ENCODE data around the gene CD48. TPM values are rescaled to one million over a fixed set of nuclear protein-coding genes. Genes with fewer than 3 reads are reported as not detected.

The CD48 gene
- total RNA-seq, 2 donors from 2014 or later, result 4.9 to 9.2 TPM

DNA sequence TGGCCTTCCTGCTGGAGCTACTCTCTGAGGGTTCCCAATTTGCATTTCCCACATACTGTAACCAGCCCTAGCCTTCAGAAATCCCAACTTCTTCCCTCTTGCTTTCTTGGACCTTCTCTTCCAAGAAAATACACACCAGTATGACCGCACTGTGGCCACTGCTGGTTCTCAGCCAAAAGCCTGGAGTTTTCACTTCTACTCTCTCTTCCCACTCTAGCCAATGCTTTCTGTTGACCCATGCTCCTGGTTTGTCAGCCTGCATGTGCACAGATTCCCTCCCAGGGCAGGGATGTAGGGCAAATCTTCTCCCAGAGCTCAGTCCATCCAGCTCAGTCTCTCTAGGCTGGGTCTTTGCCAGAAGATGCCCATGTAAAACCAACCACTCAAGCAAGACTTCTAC is 65.4 kb downstream of the CD48 start:
- H3K9me3 ChIP-seq, result no peaks in the 10 kb centered on the region

GRCh38 chr1:160645386-160646130 is 66.1 kb downstream of the CD48 start:
- Histone ChIP-seq H3K27me3 (no peaks in the 10 kb centered on the region), H3K4me3 (peak overlapping the region; percentile 18), H3K9ac (ENCODE audit: low read depth in 2 of 2, low read length in 2 of 2) (peak overlapping the region in 1 of 2 donors; percentile 51), H3K9me3 (no peaks in the 10 kb centered on the region), H3K4me1 (no peaks in the 10 kb centered on the region), H3K36me3 (no peaks in the 10 kb centered on the region), H3K27ac (no peak overlapping the region)
- DNase-seq, result no peak
- intact Hi-C loops (cut with DNase I), result no loop called here
- TF ChIP-seq, protein P1, sequence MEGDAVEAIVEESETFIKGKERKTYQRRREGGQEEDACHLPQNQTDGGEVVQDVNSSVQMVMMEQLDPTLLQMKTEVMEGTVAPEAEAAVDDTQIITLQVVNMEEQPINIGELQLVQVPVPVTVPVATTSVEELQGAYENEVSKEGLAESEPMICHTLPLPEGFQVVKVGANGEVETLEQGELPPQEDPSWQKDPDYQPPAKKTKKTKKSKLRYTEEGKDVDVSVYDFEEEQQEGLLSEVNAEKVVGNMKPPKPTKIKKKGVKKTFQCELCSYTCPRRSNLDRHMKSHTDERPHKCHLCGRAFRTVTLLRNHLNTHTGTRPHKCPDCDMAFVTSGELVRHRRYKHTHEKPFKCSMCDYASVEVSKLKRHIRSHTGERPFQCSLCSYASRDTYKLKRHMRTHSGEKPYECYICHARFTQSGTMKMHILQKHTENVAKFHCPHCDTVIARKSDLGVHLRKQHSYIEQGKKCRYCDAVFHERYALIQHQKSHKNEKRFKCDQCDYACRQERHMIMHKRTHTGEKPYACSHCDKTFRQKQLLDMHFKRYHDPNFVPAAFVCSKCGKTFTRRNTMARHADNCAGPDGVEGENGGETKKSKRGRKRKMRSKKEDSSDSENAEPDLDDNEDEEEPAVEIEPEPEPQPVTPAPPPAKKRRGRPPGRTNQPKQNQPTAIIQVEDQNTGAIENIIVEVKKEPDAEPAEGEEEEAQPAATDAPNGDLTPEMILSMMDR (IDR thresholded peaks at IDR 0.05), result no peak

More for the DNA sequence above, 65.4 kb downstream of the CD48 start:
- H3K27me3 ChIP-seq, result no peaks in the 10 kb centered on the region
- peak overlapping the region; percentile 38 for H3K27ac ChIP-seq
- peak overlapping the region; percentile 19 to 51 for H3K9ac ChIP-seq (ENCODE audit: low read depth in 2 of 2, low read length in 2 of 2)
- TF ChIP-seq, protein P1 (IDR thresholded peaks at IDR 0.05), result no peak
- H3K4me3 ChIP-seq, result peak overlapping the region; percentile 18
- H3K36me3 ChIP-seq, result no peaks in the 10 kb centered on the region
- H3K4me1 ChIP-seq, result no peaks in the 10 kb centered on the region
- intact Hi-C loops (cut with DNase I), result no loop called here
- DNase-seq, result no peak

DNA sequence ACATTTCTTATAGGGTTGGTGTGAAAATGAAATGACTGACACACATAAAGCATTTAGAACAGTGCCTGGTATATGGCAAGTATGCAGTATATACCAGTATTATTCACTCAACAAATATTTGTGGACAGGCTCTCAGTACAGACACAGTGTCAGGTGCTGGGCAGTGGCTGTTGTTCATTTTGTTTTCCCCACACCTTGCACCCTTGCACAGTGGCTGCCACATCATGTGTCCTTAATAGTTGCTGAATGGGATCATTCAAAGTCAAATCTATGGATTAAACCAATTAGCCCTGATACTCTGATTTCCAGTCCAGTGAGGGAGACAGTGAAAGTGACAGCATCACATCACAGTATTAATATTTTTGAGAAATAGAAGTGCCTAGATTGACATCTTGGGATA is 67.2 kb downstream of the CD48 start:
- no peaks in the 10 kb centered on the region for H3K4me1 ChIP-seq
- intact Hi-C loops (cut with DNase I), result no loop called here
- TF ChIP-seq, protein P1 (IDR thresholded peaks at IDR 0.05), result no peak
- H3K9me3 ChIP-seq, result no peaks in the 10 kb centered on the region
- no peak overlapping the region for H3K27ac ChIP-seq
- no peaks in the 10 kb centered on the region for H3K27me3 ChIP-seq
- H3K36me3 ChIP-seq, result no peaks in the 10 kb centered on the region
- no peak overlapping the region for H3K9ac ChIP-seq (ENCODE audit: low read depth in 2 of 2, low read length in 2 of 2)
- H3K4me3 ChIP-seq, result no peak overlapping the region
- DNase-seq, result no peak

DNA sequence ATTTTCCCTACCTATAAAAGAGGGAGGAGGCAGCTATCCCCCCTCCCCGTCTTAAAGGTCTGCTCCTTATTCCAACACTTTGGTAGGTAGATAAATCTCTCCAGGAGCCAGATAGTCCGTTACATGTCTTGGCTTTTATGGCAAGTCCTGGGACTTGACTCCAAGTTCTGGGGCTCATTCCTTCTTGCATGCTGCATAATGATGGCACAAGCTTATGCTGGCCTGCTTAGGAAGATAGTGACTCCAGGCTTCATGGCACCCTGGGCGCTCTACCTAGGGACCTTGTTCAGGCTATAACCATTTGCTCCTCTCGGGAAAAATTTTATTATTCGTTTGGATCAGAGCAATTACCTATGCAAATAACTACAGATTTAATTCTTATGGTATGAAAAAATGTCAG is 68.5 kb downstream of the CD48 start:
- no peaks in the 10 kb centered on the region for H3K9me3 ChIP-seq
- H3K4me3 ChIP-seq, result no peak overlapping the region
- no peaks in the 10 kb centered on the region for H3K27me3 ChIP-seq
- H3K4me1 ChIP-seq, result no peaks in the 10 kb centered on the region
- no peak for DNase-seq
- intact Hi-C loops (cut with DNase I), result no loop called here
- no peaks in the 10 kb centered on the region for H3K36me3 ChIP-seq
- no peak overlapping the region for H3K9ac ChIP-seq (ENCODE audit: low read depth in 2 of 2, low read length in 2 of 2)
- TF ChIP-seq, protein P1 (IDR thresholded peaks at IDR 0.05), result no peak
- H3K27ac ChIP-seq, result no peak overlapping the region

- no peaks in the 10 kb centered on the region for H3K27me3 ChIP-seq
- H3K27ac ChIP-seq, result no peak overlapping the region
- no peaks in the 10 kb centered on the region for H3K36me3 ChIP-seq
- no peaks in the 10 kb centered on the region for H3K4me1 ChIP-seq
- no peaks in the 10 kb centered on the region for H3K9me3 ChIP-seq
- TF ChIP-seq, protein P1 (IDR thresholded peaks at IDR 0.05), result no peak
- H3K4me3 ChIP-seq, result no peak overlapping the region
- intact Hi-C loops (cut with DNase I), result no loop called here
- DNase-seq, result no peak
- no peak overlapping the region for H3K9ac ChIP-seq (ENCODE audit: low read depth in 2 of 2, low read length in 2 of 2)
These were observed 69.4 kb downstream of the CD48 start for GRCh38 chr1:160642281-160642644.

Data from colonic mucosa (tissue), 4 donors.